Lung (tissue), 12 donors: ENCODE results near the gene TMEM51. TPM values are rescaled to one million over a fixed set of nuclear protein-coding genes. Genes with fewer than 3 reads are reported as not detected.

Experiments
- ATAC-seq: fragments of 200-7000 bp; cut with Tn5 transposase; one replicate; pipeline ENCODE4 v1.9.1; 2020; ENCODE audit warnings: moderate number of reproducible peaks; ENCODE audit not compliant: insufficient read depth, low FRiP score
- DNase-seq, 3 donors: peaks; one replicate each; pipeline ENCODE4 v3.0.0-alpha.2; 2013 to 2017
- H3K27ac ChIP-seq, 2 donors: one replicate each; pipeline ENCODE4 v1.5.1; 2013; ENCODE audit warnings: mild to moderate bottlenecking in 2 of 2, moderate library complexity in 2 of 2, control low read depth in 1 of 2, inconsistent platforms in 1 of 2, low read depth in 1 of 2, low read length in 1 of 2
- H3K27me3 ChIP-seq, 3 donors: one replicate each; pipeline ENCODE4 v1.5.1; 2013; ENCODE audit warnings: low read length in 2 of 3; ENCODE audit not compliant: control insufficient read depth in 3 of 3, insufficient read depth in 3 of 3
- H3K36me3 ChIP-seq, 4 donors: one replicate each; pipeline ENCODE4 v1.5.1; 2013; ENCODE audit warnings: low read length in 4 of 4, mild to moderate bottlenecking in 1 of 4, moderate library complexity in 1 of 4; ENCODE audit not compliant: control insufficient read depth in 4 of 4, insufficient read depth in 4 of 4
- H3K4me1 ChIP-seq, 5 donors: one replicate each; pipeline ENCODE4 v1.5.1; 2013; ENCODE audit warnings: low read length in 5 of 5, mild to moderate bottlenecking in 2 of 5, moderate library complexity in 1 of 5; ENCODE audit not compliant: control insufficient read depth in 5 of 5, insufficient read depth in 5 of 5
- H3K4me3 ChIP-seq: one replicate; pipeline ENCODE4 v1.5.1; 2013; ENCODE audit warnings: mild to moderate bottlenecking, control low read depth, moderate library complexity
- H3K9ac ChIP-seq, 2 donors: one replicate each; pipeline ENCODE4 v1.5.1; 2013; ENCODE audit warnings: low read length in 2 of 2, control low read depth in 1 of 2; ENCODE audit not compliant: insufficient read depth in 1 of 2
- H3K9me3 ChIP-seq, 4 donors: one replicate each; pipeline ENCODE4 v1.5.1; 2013; ENCODE audit warnings: low read length in 3 of 4, mild to moderate bottlenecking in 1 of 4, moderate library complexity in 1 of 4; ENCODE audit not compliant: control insufficient read depth in 4 of 4, insufficient read depth in 3 of 4
- CTCF ChIP-seq: IDR thresholded peaks from 2 replicates; pipeline ENCODE4 v1.5.1; 2012; ENCODE audit warnings: mild to moderate bottlenecking; ENCODE audit errors: control extremely low read depth, extremely low read depth
- WGBS, 2 donors: extraction: QIAGEN DNeasy Blood & Tissue Kit; methylation state at CpG; one replicate each; pipeline ENCODE4 v1.1.7; 2013; 5-methylcytosine and 5-hydroxymethylcytosine counted together
- polyA plus RNA-seq, 2 donors: library from polyadenylated mRNA; stranded (reverse); fragments of 200-250 nt; gene quantifications; one replicate each; pipeline ENCODE4 v1.2.1, GENCODE V29; 2013
- total RNA-seq, 2 donors: library from RNA; depleted of rRNA in 1 of 2; stranded (reverse); fragments of >200 nt in 1 of 2; gene quantifications; one replicate each; pipeline ENCODE4 v1.2.1, GENCODE V29; 2014 to 2021
- donor health status: control.
- donor health status: control.
- donor health status: Bipolar disorder and iron deficiency.
- donor health status: healthy.
- donor health status: DM: yes; HTN: yes; CAD: no.

The TMEM51 gene
- total and polyA plus RNA-seq, 4 donors, result 7.7 to 17.8 (median 12.2) TPM

GRCh38 chr1:15244813-15245212 is 91.3 kb downstream of the TMEM51 start:
- no peak for ATAC-seq

GRCh38 chr1:15245593-15246360 is 92.2 kb downstream of the TMEM51 start:
- TF ChIP-seq CTCF, result no peak
- Histone ChIP-seq H3K4me1 (peaks cover 0 to 29% (median 6%) of the 10 kb centered on the region in 5 donors), H3K4me3 (no peak overlapping the region), H3K9ac (no peak overlapping the region), H3K27me3 (peaks cover 0 to 2% (median 0%) of the 10 kb centered on the region in 3 donors), H3K9me3 (no peaks in the 10 kb centered on the region), H3K36me3 (no peaks in the 10 kb centered on the region), H3K27ac (peak overlapping the region in 1 of 2 donors; percentile 23)
- 55 to 63% methylated on average over 11 of the region's 11 CpGs for WGBS, 2 donors
- DNase-seq (peak; percentile 31 to 74 (median 63)), ATAC-seq (no peak)

More at GRCh38 chr1:15244813-15245212, 91.3 kb downstream of the TMEM51 start:
- Histone ChIP-seq H3K27ac (no peak overlapping the region), H3K4me1 (peaks cover 0 to 29% (median 6%) of the 10 kb centered on the region in 5 donors), H3K9me3 (no peaks in the 10 kb centered on the region), H3K4me3 (no peak overlapping the region), H3K9ac (no peak overlapping the region), H3K27me3 (peaks cover 0 to 2% (median 0%) of the 10 kb centered on the region in 3 donors), H3K36me3 (no peaks in the 10 kb centered on the region)
- DNase-seq, result peak in 2 of 3 donors; percentile 22 to 30
- TF ChIP-seq CTCF, result no peak
- 82 to 88% methylated on average over 5 of the region's 5 CpGs for WGBS, 2 donors

- no peak for TF ChIP-seq CTCF
- peaks cover 0 to 2% (median 0%) of the 10 kb centered on the region in 3 donors for H3K27me3 ChIP-seq
Measured at GRCh38 chr1:15246960-15247614, 93.5 kb downstream of the TMEM51 start, which contains the start of gene FHAD1. Gene FHAD1 (plus strand): TSS chr1:15247223. CDS start chr1:15251785, 4,562 bp downstream.

More at GRCh38 chr1:15246960-15247614, 93.5 kb downstream of the TMEM51 start, which contains the start of gene FHAD1:
- DNase-seq, result peak; percentile 78 to 85 (median 81)
- no peaks in the 10 kb centered on the region for H3K9me3 ChIP-seq
- WGBS, 2 donors, result 6 to 7% methylated on average over 46 to 55 of the region's 55 CpGs
- H3K27ac ChIP-seq, result peak within 1 kb of the TSS in 1 of 2 donors; percentile 4
- peak within 1 kb of the TSS; percentile 34 to 35 for H3K9ac ChIP-seq
- H3K36me3 ChIP-seq, result no peaks in the 10 kb centered on the region
- H3K4me3 ChIP-seq, result peak within 1 kb of the TSS; percentile 10
- peak; percentile 63 for ATAC-seq
- peaks cover 0 to 29% (median 6%) of the 10 kb centered on the region in 5 donors for H3K4me1 ChIP-seq
